K562 (cell line): ENCODE measurements around the gene EHD3. TPM values are rescaled to one million over a fixed set of nuclear protein-coding genes. Genes with fewer than 3 reads are reported as not detected.

ENCODE experiments used
- KDM1A ChIP-seq, 2 experiments: fragments of 450-650 bp; IDR thresholded peaks; 2 replicates each; pipeline ENCODE4 v1.6.1; 2016; ENCODE audit warnings: mild to moderate bottlenecking in 2 of 2
- KLF13 ChIP-seq: fragments of 450-650 bp; IDR thresholded peaks from 2 replicates; pipeline ENCODE4 v1.6.1; 2016; ENCODE audit warnings: missing genetic modification characterization, low read depth, mild to moderate bottlenecking, missing compliant biosample characterization, moderate library complexity, borderline replicate concordance
- MAZ ChIP-seq, 2 experiments: fragments of 450-650 bp in 1 of 2; sonication (generic) in 1 of 2; formaldehyde crosslinking; IDR thresholded peaks in 1 of 2; conservative IDR thresholded peaks in 1 of 2; 2 replicates each; pipeline versions ENCODE4 v1.4.0 to v1.5.0; 2020; ENCODE audit warnings: mild to moderate bottlenecking in 1 of 2, missing genetic modification reagents in 1 of 2
- NR2F6 ChIP-seq: fragments of 450-650 bp; formaldehyde crosslinking; IDR thresholded peaks from 2 replicates; pipeline ENCODE4 v1.4.0; 2020; ENCODE audit warnings: mild to moderate bottlenecking
- ZNF507 ChIP-seq: conservative IDR thresholded peaks from 2 replicates; pipeline ENCODE4 v1.6.1; 2017; ENCODE audit warnings: missing genetic modification characterization, missing compliant biosample characterization
- polyA plus RNA-seq, 8 experiments: library from polyadenylated mRNA; depleted of rRNA in 4 of 8; stranded (reverse) in 5 of 8; unstranded in 3 of 8; fragments of >200 nt; fragmentation: Nextera tagmentation in 2 of 8; fragmentation: Illumina TruSeq in 1 of 8; extraction: Ambion mirVana in 2 of 8; extraction: Trizol in 1 of 8; gene quantifications; 2 replicates each; pipeline versions ENCODE4 v1.2.1 to v1.2.3, GENCODE V29; 2011 to 2014; ENCODE audit warnings: inconsistent platforms in 1 of 8, missing spikeins in 1 of 8
- total RNA-seq, 7 experiments: library from RNA; depleted of rRNA in 6 of 7; stranded (reverse); fragments of >200 nt in 6 of 7; fragmentation: Illumina TruSeq in 2 of 7; extraction: Trizol in 2 of 7; gene quantifications; 2 replicates each; pipeline versions ENCODE4 v1.2.1 to v1.2.3, GENCODE V29; 2011 to 2021; ENCODE audit warnings: low replicate concordance in 1 of 7
- TF ChIP-seq, protein P1 (sequence below): sonication (generic); formaldehyde crosslinking; IDR thresholded peaks from 2 replicates; pipeline ENCODE4 v1.8.1; 2023; ENCODE audit warnings: missing genetic modification reagents, mild to moderate bottlenecking, borderline replicate concordance
- TF ChIP-seq, protein P2 (sequence below): fragments of 450-650 bp; formaldehyde crosslinking; IDR thresholded peaks from 2 replicates; pipeline ENCODE4 v1.4.0; 2022; ENCODE audit warnings: missing genetic modification characterization

EHD3 gene
- total and polyA plus RNA-seq, 9 of the 15 experiments (the other 6 are each of a cell fraction or from before 2014, with no cell fraction given): under 0.01 to 0.04 (median 0.03) TPM; not detected in 3

DNA sequence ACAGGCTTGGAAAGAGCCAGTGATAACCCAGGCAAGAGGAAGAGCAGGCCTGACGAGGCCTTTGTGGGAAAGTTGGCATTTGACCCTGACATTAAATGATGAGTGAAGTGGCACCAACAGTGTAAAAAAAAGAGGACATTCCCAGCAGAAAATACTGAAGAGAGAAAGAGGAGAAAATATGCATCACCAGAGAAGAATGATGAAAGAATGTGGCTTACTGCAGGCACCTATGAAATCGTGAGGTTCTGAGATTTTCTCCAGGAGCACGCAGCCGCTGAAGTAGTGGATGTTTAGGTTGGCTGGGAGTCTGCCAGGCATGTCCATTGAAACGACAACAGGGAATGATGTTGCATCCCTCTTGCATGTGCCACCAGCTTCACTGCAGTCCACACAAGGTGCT is 13.8 kb downstream of the EHD3 start (continued):
- TF ChIP-seq, protein P1, sequence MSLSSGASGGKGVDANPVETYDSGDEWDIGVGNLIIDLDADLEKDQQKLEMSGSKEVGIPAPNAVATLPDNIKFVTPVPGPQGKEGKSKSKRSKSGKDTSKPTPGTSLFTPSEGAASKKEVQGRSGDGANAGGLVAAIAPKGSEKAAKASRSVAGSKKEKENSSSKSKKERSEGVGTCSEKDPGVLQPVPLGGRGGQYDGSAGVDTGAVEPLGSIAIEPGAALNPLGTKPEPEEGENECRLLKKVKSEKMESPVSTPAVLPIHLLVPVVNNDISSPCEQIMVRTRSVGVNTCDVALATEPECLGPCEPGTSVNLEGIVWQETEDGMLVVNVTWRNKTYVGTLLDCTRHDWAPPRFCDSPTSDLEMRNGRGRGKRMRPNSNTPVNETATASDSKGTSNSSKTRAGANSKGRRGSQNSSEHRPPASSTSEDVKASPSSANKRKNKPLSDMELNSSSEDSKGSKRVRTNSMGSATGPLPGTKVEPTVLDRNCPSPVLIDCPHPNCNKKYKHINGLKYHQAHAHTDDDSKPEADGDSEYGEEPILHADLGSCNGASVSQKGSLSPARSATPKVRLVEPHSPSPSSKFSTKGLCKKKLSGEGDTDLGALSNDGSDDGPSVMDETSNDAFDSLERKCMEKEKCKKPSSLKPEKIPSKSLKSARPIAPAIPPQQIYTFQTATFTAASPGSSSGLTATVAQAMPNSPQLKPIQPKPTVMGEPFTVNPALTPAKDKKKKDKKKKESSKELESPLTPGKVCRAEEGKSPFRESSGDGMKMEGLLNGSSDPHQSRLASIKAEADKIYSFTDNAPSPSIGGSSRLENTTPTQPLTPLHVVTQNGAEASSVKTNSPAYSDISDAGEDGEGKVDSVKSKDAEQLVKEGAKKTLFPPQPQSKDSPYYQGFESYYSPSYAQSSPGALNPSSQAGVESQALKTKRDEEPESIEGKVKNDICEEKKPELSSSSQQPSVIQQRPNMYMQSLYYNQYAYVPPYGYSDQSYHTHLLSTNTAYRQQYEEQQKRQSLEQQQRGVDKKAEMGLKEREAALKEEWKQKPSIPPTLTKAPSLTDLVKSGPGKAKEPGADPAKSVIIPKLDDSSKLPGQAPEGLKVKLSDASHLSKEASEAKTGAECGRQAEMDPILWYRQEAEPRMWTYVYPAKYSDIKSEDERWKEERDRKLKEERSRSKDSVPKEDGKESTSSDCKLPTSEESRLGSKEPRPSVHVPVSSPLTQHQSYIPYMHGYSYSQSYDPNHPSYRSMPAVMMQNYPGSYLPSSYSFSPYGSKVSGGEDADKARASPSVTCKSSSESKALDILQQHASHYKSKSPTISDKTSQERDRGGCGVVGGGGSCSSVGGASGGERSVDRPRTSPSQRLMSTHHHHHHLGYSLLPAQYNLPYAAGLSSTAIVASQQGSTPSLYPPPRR (CRISPR knock-in tag): no peak
- TF ChIP-seq, protein P2, sequence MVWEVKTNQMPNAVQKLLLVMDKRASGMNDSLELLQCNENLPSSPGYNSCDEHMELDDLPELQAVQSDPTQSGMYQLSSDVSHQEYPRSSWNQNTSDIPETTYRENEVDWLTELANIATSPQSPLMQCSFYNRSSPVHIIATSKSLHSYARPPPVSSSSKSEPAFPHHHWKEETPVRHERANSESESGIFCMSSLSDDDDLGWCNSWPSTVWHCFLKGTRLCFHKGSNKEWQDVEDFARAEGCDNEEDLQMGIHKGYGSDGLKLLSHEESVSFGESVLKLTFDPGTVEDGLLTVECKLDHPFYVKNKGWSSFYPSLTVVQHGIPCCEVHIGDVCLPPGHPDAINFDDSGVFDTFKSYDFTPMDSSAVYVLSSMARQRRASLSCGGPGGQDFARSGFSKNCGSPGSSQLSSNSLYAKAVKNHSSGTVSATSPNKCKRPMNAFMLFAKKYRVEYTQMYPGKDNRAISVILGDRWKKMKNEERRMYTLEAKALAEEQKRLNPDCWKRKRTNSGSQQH: no peak
- TF ChIP-seq MAZ (CRISPR knock-in tag; conservative IDR thresholded peaks at IDR 0.05 in 1 of 2, IDR thresholded peaks at IDR 0.05 in 1 of 2) (no peak), KDM1A (IDR thresholded peaks at IDR 0.05) (no peak), KLF13 (tag) (no peak), ZNF507 (tag) (no peak), NR2F6 (CRISPR knock-in tag) (no peak)
